ENCODE results near the gene MTF2.

The MTF2 gene

DNA sequence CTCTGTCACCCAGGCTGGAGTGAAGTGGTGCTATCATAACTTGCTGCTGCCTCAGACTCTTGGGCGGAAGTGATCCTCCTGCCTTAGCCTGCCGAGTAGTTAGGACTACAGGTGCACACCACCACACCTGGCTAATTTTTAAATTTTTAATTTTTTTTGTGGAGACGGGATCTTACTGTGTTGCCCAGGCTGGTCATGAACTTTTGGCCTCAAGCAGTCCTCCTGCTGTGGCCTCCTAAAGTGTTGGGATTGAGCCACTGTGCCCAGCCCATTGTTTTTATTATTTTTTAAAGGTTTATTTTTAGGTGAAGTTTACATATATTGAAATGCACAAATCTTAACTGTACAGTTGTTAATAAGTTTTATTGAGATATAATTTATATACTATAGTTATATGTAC lies 3.2 kb downstream of the MTF2 start:
- no peak for DNase-seq (ENCODE audit: low read depth, low spot score)

- DNase-seq (ENCODE audit: low read depth, low spot score), result no peak
These were observed 4.9 kb downstream of the MTF2 start for GRCh38 chr1:93083979-93084378.

DNA sequence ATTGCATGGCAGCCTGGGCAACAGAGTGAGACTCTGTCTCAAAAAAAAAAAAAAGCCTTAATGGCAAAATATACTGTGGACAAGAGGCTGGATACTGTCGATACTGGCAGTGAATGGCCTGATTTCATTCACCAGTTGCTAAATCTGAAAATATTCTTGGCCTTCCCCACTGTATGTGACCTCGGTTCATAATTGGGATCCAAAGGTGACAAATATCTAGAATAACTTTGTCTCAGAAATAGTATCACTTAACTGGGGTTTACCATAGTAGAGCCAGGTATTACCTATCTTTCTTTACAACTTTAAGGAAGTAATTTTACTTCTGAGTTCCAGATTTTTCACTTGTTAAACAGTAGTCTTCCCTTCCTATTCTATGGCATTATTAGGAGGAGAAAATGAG lies 8.4 kb downstream of the MTF2 start:
- no peak for DNase-seq (ENCODE audit: low read depth, low spot score)

GRCh38 chr1:93093332-93094006 lies 14.4 kb downstream of the MTF2 start:
- DNase-seq (ENCODE audit: low read depth, low spot score), result no peak

- no peak for DNase-seq (ENCODE audit: low read depth, low spot score)
These were observed 16.9 kb downstream of the MTF2 start for GRCh38 chr1:93095804-93096585.

DNA sequence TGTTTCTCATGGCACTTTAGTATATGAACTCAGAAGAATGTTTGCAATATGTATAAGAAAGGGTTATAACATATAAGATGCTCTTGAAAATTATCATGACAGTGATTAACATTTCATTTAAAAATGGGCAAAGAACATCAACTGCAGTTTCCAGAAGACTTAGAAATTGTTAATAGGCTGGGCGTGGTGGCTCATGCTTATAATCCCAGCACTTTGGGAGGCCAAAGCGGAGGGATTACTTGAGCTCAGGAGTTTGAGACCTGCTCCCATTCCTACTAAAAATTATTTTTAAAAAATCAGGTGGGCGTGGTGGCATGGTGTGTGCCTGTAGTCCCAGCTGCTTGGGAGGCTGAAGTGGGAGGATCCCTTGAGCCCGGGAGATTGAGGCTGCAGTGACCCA lies 23.1 kb downstream of the MTF2 start:
- no peak for DNase-seq (ENCODE audit: low read depth, low spot score)

DNA sequence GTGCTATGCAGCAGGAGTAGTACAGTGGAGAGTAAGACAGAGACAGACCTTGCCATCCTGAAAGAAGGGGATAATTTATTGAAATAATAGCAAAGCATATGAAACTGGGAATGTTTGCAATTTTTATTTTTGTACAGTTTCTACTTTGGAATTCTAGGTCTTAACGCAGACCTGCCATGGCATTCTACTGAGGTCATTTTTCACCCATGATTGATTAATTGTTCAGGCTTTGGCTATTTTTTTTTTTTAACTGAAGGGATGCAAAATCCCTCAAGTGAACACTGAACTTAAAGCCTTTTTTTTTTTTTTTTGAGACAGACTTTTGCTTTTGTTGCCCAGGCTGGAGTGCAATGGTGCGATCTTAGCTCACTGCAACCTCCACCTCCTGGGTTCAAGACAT lies 27.1 kb downstream of the MTF2 start:
- DNase-seq (ENCODE audit: low read depth, low spot score), result no peak

GRCh38 chr1:93107395-93107794 lies 28.3 kb downstream of the MTF2 start:
- no peak for DNase-seq (ENCODE audit: low read depth, low spot score)

DNA sequence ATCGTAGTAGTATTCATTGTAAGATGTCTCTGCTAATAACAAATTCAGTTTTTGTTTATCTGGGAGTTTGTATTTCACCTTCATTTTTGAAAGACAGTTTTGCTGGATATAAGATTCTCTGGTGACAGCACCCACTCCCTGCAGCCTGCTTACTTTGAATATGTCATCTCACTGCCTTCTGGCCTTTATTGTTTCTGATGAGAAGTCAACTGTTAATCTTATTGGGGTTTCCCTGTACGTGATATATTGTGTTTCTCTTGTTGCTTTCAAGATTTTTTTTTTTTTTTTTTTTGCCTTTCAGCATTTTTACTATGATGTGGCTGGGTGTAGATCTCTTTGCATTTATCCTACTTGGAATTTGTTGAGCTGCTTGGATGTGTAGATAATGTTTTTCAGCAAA lies 29.3 kb downstream of the MTF2 start:
- no peak for DNase-seq (ENCODE audit: low read depth, low spot score)

- no peak for DNase-seq (ENCODE audit: low read depth, low spot score)
These were observed 30.5 kb downstream of the MTF2 start for GRCh38 chr1:93109578-93109977.

DNA sequence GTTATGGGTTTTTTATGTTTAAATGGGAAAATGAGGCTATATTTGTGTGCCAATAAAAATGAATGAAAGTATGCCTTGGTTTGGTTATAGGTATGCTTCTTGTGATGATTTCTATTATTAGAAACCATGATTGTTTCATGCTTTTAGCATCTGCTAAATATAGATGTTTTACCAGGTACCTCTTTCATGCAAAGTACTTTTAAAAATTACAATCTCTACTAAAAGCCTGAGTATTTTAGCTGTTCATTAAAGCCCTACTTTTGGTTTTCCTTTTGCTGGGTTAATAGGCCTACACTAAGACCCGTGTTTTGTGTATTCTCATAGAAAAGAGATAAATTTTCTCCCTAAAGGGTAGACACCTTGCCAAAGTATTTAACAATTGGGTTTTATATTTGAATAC lies 32.0 kb downstream of the MTF2 start:
- no peak for DNase-seq (ENCODE audit: low read depth, low spot score)

GRCh38 chr1:93111561-93111960 lies 32.5 kb downstream of the MTF2 start:
- DNase-seq (ENCODE audit: low read depth, low spot score), result no peak

DNA sequence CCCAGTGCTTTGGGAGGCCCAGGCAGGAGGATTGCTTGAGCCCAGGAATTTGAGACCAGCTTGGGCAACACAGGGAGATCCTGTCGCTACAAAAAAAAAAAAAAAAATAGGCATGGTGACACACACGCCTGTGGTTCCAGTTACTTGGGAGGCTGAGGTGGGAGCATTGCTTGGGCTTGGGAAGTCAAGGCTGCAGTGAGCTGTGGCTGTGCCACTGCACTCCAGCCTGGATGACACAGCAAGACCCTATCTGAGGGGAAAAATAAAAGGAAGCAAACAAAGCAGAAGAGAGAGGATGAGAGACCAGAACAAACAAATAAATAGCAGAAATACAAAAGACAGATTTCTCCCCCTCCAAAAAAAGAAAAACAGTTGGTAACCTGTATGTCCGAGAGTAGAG lies 34.0 kb downstream of the MTF2 start:
- DNase-seq (ENCODE audit: low read depth, low spot score), result no peak

- no peak for DNase-seq (ENCODE audit: low read depth, low spot score)
These were observed 35.3 kb downstream of the MTF2 start for GRCh38 chr1:93114391-93114790.

DNA sequence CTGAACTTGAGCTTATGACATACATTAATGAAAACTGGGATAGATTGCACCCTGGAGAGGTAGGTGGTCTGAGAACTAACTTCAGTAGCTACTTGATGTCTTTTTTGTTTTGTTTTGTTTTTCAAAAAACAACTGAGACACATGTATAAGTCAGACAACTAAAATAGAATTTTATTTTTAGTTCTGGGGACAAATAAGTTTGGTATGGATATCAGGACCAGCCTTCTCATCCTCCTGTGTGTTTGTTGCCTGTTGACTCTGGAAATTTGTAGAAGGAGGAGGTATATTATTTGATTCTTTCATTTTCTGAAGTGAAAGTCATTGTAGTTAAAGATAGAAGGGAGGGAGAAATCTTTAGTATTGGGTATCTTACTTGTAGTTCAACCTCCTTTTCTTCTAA lies 41.5 kb downstream of the MTF2 start:
- no peak for DNase-seq (ENCODE audit: low read depth, low spot score)

DNA sequence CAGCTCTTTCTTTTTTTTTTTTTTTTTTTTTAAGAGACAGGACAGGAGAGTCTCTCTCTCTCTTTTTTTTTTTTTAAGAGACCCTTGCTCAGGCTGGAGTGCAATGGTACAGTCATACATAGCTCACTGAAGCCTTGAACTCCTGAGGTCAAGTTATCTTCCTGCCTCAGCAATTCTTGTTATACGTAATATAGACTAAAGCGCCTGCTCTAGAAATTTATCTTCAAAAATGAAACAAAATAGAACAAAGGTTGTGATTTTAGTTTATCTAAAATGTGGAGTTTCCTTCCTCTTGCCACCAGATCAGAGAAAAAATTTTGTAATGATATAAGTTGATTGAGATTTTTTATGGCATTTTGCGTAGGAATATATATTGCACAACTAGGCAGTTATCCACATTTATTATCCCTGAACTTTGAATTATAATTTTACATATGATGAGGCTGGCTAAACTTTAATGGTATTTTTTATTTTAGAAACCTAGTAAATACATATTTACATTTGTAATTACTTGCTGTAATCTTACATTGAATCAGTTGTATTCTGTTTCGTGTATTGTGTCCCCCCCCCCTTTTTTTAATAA lies 44.2 kb downstream of the MTF2 start:
- no peak for DNase-seq (ENCODE audit: low read depth, low spot score)

DNA sequence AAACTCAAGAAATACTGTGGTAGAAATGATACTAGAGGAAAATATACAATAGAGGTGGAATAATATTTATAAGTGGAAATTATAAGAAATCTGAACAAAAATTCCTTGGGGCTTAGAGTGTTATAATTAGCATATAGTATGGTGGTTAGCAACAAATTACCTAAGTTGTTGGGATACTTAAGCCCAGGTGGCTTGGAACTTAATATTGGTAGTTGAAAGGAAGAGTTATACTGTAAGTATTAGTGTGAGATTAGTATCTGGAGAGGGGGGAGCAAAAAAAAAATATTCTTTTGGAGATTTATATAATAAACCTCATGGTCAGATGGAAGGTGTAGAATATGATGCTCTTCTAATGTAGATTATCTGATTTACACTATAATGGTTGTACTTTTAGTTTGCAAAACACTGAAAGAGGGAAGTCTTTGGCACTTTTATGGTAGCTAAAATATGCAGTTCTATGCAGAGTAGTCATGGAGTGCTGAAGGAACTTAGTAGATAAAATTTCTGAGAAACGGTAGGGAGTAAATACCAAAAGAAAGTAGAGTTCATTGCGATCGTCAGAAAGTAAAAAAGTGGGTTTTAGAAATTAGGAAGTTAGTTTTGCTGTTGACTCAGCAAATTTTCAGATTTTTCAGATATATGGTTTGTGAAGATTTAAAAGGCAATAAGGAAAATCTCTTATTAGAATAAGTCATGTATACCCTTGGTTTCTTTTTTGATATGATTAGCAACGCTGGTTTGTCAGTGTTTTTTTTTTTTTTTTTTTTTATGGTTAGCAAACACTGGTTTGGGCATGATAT lies 45.7 kb downstream of the MTF2 start:
- DNase-seq (ENCODE audit: low read depth, low spot score), result no peak

DNA sequence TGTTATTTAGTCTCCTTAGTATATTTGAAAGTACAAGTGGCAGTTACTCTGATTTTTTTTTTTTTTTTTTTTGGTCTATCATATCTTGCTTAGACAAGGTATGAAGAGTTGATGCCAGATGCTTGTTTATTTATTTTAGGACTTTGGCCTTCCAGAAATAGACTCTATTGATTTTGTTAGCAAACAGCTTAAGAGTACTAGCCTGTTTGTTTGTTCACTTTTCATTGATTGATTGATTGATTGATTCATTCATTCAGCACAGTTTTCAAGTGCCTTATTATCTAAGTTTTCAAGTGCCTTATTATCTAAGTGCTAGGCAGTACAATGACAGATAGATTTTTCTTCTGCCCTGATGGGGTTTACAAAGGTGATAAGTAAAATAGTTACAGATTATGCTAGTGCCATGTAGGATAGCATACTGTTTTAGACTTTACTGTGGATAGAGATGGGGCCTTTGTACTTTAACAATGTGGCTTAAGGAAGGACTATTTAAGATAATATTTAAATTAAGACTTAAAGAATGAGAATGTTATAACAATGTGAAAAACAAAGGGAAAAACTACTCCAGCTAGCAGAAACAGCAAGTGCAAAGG lies 50.5 kb downstream of the MTF2 start:
- DNase-seq (ENCODE audit: low read depth, low spot score), result no peak

GRCh38 chr1:93132638-93133037 lies 53.6 kb downstream of the MTF2 start:
- DNase-seq (ENCODE audit: low read depth, low spot score), result no peak

DNA sequence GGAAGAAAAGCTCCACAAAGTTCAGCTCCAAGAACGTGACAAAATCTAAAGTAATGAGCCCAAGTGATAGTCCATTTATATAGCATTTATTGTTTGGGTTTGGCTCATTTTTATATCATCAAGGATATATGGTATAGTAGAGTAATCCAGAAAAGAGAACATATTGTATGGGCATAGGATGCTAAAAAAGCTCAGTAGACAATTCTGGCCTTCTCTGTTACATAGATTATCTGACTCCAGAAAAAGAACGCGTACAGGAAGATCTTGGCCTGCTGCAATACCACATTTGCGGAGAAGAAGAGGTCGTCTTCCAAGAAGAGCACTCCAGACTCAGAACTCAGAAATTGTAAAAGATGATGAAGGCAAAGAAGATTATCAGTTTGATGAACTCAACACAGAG lies 57.4 kb downstream of the MTF2 start:
- no peak for DNase-seq (ENCODE audit: low read depth, low spot score)

- DNase-seq (ENCODE audit: low read depth, low spot score), result no peak
These were observed 58.7 kb downstream of the MTF2 start for GRCh38 chr1:93137604-93138292.

Measured in activated naive CD8-positive, alpha-beta T cell treated with anti-CD3 and anti-CD28 coated beads, Interleukin-2, amount 50 U/mL, for 16 hours (primary cell).